HG02571 (cell line): ENCODE data around the gene ATP2A2.

Experiments
- ATAC-seq: cut with Tn5 transposase; IDR thresholded peaks from one replicate; pipeline ENCODE4 v1.9.1; 2021; ENCODE audit warnings: mild to moderate bottlenecking, moderate library complexity; ENCODE audit not compliant: unreplicated experiment

Gene ATP2A2

DNA sequence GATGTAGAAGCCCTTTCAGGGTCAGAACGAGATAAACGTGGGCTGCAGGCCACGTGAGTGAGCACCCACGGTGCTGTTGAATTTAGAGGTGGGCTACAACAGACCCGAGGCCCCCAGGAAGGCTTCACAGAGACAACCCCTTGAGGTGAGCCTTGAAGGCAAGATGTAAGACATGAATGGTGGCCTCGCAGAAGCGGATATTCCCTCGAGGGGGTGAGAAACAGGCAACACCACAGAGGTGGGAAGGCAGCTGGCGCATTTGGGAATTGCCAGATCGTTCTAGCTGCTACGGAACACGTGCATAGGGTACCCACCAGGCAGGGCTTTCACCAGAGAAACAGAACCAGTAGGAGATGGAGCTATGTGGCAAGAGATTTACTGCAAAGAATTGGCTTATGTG, 22.6 kb upstream of the ATP2A2 start:
- ATAC-seq, result no peak

DNA sequence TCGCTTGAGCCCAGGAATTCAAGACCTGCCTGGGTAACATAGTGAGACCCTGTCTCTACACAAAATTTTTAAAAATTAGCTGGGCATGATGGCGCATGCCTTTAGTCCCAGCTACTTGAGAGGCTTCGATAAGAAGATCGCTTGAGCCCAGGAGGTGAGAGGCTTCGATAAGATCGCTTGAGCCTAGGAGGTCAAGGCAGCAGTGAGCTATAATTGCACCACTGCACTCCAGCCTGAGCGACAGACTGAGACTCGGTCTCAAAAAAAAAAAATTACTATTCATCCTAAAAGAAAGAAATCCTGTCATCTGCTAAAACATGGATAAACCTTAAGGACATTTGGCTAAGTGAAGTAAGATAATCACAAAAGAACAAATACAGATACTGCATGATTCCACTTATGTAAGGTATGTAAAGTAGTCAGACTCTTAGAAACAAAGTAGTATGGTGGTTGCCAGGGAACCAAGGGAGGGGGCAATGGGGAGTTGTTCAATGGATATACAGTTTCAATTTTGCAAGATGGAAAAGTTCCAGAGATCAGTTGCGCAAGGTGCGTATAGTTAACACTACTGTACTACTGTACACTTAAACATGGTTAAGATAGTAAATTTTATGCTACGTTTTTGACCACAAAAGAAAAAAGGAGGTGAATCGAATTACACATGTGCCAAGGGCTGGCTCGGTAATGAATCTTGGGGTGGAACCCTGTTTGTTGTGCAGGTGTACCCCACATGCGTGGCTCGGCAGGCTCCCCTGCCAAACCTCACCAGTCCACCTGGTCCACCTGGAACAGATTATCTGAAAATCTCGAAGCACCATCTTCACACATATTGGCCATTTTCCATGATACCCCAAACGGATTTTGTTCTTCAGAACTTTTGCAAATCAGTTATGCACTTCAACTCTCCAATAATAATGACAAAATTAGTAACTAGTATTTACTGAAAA, 18.3 kb upstream of the ATP2A2 start:
- no peak for ATAC-seq

DNA sequence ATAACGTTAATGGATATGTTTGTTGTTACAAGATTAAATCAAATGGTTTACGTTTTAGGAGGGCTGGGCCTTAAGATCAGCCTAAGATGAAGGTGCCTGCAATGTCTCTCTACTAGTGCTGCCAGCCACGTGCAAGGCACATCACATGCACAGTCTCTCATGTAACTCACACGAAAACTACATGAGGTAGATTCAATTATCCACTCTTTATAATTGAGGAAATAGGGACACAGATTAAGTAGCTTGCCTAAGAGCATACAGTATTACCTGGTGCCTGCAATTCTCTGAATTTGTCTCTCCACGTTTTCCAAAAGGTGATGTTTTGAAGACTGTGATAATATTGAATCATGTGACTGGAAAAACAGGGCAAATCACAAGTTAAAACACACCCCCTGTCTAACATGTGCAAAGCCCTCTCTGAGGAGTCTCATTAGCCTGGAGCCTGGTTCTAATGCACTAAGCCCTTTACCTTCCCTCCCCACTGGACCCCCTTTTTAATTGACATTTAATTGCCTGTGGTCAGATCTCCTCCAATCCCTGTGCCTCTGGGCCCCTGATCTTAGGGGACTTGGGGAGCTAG, 14.6 kb upstream of the ATP2A2 start:
- ATAC-seq, result no peak

DNA sequence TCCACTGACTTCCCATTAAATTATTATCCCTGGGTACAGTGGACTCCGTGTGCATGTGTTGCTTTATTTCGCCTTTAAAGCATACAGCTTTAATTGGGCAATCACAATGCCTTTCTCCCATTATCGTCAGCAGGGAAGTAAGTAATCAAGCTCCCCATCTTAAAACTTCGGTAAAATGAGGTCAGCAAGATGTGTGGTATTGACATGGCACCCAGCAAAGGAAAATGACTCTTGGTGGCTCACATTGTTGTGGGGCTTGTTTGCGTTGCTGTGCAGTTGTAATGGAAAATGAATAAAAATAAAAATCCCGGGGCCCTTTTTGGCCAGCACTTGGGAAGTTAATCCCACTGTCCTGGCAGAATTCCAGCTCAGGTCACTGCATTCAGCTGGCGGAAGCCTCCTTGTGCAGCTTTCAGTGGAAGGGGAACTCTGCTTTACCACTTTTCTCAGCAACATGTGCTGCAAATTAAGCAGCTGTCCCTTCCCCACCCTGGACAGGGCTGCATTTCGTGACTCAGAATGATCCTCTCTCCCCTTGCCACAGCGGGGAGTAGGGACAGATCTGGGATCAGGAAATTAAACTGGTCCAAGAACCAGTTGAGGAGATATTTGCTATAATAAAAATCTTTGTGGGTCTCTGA, 13.9 kb upstream of the ATP2A2 start:
- no peak for ATAC-seq

DNA sequence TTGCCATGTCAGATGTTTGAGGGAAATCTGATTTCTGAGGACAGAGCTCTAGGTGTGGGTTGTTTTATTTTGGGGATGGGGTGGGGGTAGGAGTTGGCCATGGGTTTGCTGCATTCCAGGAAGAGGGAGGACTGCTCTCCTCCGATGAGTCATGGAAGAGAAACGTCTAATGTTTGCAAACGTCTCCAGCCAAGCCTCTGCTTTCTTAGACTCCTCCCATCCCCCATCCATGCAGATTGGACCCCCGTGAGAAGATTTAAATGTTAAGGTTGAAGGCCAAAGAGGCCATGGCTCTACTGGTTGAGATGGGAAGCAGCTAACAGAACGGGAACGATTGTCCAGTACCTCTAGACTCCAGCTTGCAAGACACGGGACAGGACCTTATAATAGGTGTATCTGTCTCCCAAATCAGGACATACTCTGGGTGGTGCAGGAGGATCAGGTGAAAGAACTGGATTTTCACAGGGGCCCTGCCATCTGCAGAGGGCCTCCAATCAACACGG, 11.4 kb upstream of the ATP2A2 start:
- ATAC-seq, result no peak

DNA sequence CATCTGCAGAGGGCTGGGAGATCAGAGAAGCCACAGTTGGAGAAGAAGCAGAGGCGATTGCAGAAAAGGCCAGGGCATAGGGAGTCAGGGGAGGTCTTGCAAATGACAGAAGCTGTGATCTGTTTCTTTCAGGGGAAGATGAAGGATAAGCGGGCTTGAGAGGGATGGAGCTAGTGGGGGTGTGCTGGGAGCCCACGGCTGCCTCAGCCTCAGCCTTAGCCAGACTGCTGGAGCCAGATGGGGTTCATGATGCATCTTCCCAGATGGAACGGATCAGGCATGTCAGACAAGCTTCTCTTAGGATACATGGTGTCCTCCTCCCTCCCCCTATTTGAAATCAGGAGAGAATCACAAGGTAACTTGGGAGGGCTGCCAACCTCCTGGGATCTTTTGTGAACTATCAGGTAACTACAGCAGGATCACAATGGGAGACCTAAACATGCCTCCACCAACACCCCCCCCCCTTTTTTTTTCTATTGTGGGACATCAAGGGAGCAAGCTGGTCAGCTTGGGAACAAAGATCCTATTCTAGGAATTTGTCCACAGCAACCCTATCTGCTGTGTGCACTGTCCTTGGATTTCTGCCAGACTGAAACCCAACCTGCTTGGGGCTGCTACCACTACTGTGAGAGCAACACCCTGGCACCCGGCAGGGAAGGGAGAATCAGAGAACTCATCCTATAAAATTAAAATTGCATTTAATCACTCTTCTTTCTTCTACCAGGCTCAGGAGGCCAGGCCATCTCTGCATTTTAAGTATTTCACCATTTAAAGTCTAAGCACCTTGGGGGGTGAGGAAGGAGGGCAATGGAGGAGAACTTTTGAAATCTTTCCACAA, 10.7 kb upstream of the ATP2A2 start:
- no peak for ATAC-seq

DNA sequence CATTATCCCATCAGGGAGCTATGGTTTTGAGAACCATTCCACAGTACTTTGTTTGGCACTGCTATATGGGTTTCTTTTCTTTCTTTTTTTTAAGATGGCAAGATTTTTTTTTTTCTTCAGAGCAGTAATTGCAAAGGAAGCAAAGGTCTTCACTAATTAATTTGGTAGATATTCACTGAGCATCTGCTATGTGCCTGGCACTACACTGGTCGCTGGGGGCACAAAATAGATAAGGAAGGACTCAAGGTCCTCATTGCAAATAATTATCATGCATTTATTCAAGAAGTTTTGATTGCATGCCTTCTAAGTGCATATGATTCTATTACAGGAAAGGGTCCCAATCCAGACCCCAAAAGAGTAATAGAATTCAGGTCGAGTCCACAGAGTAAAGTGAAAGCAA, 10.0 kb upstream of the ATP2A2 start:
- ATAC-seq, result no peak

DNA sequence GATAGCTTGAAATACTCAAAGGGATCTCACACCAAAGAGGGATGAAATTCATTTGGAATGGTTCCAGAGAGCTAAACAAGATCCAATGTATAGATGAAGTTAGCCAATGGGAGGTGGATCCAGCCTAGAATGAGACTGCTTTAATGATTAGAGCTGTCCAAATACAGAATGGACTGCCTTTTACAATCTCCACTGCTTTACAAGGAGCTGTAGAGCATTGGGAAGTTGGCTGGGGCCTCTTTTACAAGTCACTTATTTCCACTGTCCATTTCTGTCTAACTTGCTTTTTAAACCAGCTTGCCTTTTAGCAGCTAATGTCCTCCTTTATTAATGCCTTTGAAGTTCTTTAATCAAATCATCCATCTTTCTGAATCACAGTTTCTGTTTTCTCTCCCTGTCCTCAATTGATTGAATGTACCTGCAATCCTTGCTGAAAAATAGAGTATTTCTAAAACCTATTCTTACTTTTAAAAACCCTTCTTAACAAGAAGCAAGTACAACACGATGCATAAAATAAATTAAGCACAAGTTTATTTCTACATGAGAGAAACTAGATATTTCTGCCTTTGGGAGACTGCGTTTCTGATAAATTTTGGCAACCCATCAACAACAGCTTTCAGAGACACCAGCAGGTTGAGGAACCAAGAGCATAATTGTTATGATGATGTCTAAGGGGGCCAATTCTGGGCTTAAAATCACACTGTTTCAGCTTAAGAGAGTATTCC, 3.4 kb upstream of the ATP2A2 start:
- no peak for ATAC-seq

DNA sequence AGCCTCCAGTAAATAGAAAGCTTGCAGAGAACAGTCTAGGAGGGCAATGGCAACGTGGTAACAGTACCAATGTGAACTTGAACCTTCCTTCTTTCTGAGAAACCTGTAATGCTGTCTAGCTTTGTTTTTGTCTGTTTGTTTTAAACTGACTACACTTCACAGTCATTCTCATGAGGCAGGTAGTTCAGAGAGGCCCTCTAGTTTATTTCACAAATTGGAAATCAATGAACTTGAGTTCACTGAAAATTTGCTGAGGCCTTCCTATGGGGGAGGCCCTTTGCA, 2.9 kb upstream of the ATP2A2 start:
- no peak for ATAC-seq

DNA sequence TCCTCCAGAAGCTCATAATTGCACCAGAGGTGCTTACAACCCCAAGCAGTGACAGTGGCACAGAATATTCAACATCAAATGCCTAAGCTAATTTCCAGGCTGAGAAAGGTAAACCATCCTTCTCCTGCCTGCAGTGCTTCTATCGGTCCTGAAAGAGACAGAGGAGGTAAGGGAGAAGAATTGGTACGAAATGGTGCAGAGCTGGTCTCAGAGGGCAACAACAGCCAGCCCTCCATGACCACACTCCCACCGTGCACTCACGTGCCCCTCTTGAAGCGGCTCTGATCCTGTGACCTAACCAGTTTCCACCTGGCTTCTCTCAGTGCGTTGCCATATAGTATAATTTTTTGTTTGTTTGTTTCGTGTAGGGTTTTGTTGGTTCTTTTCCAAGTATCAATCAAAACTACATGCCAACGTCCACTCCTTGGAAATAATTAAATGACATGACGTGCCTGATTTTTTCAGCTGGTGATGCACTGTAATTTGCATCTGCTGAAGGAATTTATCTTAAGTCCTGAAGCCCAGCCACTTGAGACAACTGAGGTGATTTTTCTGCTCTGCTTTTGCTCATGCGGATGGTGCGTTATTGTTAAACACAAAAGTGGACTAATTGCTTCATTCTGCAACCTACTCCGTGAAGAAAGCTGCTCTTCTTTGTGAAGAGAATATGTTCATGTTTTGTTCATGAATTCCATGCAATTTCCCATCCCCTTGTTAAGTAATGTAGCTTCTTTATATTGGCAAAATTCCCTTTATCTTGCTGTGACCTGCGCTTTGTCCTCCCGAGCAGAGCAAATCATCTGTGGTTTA, 1.3 kb upstream of the ATP2A2 start:
- no peak for ATAC-seq

DNA sequence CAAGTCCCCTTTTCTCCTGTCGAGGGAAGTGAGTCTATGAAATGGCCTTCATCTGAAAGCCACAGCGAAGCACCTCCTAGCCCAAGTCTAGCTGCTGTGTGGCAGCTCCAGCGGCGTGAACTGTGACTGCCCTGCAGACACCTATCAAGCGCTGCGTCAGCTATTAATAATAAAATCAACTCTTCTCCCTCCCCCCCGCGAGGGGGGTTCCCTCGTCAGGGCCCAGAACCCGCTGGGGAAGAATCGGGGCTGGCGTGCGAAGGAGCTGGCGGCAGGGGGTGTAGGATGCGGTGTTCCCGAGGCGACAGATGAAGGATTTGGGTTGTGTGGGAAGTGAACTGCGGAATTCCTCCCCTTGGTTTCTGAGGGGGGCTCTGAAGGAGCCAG, 662 bp upstream of the ATP2A2 start:
- no peak for ATAC-seq

DNA sequence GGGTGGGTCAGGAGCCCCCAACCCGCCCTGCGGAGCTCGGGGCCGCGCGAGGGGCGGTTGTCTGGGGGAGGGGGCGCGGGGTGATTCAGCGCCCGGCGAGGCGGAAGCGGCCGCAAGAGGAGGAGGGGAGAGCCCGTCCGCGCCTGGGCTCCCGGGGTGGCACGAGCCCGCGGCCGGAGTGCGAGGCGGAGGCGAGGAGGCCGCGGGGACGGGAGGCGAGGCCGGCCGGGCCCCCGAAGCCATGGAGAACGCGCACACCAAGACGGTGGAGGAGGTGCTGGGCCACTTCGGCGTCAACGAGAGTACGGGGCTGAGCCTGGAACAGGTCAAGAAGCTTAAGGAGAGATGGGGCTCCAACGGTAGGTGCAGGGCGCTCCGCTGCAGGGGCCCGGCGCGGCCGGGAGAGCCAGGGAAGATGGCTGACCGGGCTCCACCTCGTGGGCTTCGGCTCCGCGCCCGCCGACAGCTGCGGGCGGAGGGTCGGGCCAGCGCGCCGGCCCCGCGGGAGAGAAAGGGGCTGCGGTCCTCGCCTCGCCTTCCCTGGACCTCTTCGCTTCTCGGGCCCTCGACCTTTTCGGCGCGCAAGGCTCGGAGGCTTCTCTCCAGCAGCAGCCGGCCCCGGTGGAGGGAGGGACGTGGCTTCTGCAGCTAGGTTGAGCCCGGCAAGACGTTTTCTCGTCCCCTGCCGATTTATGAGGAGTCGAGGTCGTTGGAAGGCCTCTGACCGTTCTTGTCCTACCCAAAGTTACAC, 677 bp downstream of the ATP2A2 start:
- peak; percentile 35 for ATAC-seq

DNA sequence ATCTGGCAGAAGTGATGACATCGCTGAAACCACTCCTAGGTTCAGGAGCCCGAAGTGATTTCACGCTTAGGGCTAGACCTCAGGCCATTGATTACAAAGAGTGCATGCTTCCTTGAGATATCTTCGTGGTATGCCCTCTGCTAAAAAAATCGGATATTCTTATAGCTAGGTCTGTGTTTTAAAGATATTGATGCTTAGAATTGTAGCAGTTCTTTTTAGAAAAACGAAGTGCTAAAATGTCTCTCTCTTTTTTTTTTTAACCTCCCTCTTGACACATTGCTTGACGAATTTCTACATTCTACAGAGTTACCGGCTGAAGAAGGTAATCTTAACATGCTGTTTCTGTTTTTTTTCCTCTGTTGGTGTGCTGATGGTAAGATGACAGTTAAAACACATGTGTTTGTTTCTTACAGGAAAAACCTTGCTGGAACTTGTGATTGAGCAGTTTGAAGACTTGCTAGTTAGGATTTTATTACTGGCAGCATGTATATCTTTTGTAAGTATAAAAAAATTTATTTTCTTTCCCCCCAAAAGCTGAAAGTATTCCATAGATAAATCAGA, 1.3 kb downstream of the ATP2A2 start:
- peak; percentile 15 for ATAC-seq

DNA sequence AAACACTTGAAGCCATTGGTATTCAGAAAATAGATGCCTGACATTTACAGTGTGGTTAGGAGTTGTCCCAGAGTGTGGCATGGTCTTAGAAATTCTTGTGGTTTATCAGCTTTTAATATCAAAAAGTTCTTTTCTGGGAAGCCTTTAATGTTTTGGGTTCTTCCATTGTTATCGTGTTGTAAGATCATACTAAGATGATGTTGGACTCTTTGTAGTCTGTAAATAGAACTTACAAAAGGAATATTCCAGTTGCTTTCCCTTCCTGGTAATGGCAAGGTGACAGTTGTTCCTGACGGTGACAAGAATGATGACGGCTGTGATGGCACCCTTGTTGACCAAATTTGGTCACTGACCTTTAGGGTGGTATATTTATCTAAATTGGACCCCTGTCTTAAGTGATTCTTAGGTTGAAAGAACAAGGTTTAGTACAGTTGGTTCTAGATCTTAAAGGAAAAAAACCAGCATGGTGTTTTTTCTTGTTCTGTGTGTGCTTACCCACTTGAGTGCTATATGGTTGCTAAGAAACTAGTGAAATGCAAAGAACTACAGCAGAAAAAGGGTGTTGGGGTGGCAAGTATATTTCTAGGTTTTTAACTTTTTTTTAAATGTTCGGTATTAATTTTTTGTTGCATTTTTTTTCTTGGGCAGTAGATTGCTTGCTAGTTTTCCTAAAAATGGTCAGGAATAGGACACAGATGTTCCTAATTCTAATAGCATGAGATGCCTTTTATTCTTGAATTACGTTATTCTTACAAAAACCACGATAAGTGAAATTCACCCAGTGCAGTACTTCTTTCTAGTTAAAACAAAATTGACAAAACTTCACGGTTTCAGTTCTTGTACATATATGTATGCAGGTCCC, 2.1 kb downstream of the ATP2A2 start:
- no peak for ATAC-seq

DNA sequence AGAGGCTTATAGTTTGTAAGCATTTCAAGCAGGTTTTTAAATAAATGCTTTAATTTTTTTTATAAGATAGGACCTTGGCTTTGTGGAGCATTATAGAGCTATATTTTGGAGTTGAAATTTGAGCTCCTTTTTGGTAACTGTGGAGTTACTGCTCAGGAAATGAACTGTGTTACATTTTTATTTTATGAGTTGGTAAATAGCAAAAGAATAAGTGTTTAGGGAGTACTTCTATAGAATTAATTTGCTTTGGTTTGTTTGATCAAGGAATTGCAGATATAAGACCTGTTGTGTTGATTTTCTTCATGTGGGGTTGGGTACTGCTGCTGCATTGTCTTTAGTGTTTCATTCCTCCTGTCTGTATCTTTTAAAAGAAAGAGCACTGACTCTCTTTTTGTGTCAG, 3.5 kb downstream of the ATP2A2 start:
- no peak for ATAC-seq

DNA sequence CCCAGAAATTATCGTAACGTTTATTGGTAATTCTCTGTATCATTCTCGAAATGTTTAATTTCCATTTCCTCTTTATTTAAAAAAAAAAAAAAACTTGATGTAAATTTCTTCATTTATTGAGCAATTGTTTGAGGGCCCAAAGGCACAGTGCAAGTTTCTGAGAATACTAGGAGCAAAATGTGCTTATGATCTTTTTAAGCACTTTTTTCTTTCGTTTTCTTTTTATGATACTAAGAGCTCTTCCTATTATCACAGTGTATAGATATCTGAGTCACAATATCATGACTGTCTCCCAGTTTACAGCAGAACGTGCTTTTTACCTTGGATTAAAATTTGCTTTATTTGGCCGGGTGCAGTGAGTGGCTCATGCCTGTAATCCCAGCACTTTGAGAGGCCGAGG, 5.6 kb downstream of the ATP2A2 start:
- no peak for ATAC-seq

DNA sequence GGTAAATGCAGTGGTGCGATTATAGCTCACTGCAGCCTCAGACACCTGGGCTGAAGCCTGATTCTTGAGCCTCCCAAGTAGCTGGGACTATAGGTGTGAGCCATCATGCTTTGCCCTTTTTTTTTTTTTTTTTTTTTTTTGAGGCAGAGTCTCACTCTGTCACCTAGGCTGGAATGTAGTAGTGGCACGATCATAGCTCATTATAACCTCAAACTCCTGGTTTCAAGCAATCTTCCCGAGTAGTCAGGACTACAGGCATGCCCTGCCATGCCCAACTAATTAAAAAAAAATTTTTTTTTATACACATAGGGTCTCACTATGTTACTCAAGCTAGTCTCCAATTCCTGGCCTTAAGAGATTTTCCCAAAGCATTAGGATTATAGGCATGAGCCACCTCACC, 6.9 kb downstream of the ATP2A2 start:
- no peak for ATAC-seq
